Measurements from ENCODE around the gene NFIB.
A peak's percentile ranks its signal among the peaks of the same experiment; 100 is the strongest.

The NFIB gene

DNA sequence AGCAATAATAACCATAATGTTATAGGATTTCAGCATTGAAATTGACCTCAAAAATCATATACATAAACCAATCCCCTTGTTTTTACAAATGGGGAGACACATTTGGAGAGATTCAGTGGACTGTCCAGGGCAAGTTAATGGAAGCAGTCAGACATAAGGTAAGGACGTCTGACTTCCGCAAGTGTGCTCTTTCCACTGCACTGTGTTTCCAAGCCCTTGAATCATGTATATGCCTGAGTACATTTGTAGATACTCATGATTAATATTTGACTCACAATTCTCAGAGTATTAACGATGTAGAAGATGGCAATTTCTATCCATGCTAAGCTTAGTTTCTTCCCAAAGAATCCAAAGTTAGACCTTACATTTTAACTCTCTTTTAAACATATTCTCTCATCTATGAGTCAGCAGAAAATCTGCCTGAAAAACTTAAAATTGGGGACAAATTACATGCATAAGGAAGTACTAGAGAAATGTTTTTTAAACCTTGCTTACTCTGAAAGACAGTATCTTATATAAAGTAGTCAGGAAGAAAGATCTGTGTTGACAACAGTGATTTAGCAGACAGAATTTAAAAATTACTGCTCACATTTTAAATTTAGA is 165.3 kb downstream of the NFIB start:
- no peak for DNase-seq

DNA sequence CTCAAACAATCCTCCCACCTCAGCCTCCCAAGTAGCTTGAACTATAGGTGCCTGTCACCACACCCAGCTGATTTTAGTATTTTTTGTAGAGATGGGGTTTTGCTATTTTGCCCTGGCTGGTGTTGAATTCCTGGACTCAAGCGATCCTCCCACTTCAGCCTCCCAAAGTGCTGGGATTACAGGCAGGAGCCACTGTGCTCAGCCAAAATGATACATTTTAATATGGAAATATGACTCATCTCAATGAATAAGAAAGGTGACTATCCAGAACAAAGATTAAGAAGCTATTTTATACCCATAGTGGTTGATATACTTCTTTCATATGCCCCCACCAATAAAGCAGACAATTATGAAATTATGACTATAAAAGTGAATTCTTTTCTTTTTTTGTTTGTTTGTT is 166.2 kb downstream of the NFIB start:
- DNase-seq, result no peak

DNA sequence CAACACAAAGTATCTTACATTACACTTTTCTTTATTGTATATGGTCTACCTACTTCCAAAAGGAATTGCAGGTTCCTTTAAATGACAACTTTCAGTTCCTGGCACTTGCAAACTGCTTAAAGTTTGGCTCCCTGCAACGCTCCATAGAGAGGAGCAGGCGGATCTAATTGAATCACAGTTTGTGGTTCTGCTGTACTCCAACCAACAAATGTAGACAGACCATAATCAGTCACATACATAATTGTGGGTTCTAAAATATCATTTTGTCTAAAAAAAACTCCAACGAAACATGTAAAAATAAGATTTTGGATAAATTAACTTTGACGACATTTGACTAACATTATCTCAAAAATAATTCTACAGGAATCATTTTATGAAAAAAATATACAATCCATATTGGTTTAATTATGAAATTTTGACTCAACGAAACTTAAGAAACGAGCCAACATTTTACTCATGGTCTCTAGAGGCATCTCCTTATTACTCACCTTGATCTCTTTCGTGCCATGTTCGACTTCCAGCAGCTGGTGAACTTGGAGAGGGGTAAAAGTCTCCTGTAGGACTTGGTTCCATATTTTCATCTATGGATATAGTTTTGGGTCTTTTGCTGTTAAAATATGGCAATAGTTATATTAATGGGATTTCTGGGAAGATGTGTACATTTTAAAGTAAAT is 167.6 kb downstream of the NFIB start:
- no peak for DNase-seq

DNA sequence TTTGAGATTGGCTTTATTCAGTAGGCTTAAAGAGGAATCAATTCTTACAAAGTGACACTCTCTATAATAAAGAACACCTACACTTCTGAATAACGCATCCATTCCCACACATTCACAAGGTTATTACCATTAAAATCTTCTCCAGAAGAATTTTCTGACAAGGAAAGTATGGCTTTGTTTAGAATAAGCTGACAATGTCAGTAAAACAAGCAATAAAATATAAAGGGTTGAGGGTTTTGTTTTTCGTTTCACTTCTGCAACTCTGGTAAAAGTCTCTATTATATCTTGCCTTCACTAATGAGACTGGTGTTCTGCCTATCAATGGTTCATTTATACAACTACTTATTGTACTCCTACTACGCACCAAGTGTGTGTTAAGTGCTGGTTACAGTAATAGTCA is 169.7 kb downstream of the NFIB start:
- DNase-seq, result no peak

- no peak for DNase-seq
Measured at GRCh38 chr9:14141699-14142098, 172.2 kb downstream of the NFIB start.

- DNase-seq, result no peak
Measured at GRCh38 chr9:14140096-14140697, 173.7 kb downstream of the NFIB start.

GRCh38 chr9:14139287-14139686 is 174.7 kb downstream of the NFIB start:
- DNase-seq, result no peak

GRCh38 chr9:14136646-14137370 is 177.1 kb downstream of the NFIB start:
- no peak for DNase-seq

- DNase-seq, result no peak
Measured at GRCh38 chr9:14136047-14136635, 177.8 kb downstream of the NFIB start.

GRCh38 chr9:14135421-14135820 is 178.5 kb downstream of the NFIB start:
- no peak for DNase-seq

GRCh38 chr9:14133394-14133793 is 180.5 kb downstream of the NFIB start:
- DNase-seq, result no peak

DNA sequence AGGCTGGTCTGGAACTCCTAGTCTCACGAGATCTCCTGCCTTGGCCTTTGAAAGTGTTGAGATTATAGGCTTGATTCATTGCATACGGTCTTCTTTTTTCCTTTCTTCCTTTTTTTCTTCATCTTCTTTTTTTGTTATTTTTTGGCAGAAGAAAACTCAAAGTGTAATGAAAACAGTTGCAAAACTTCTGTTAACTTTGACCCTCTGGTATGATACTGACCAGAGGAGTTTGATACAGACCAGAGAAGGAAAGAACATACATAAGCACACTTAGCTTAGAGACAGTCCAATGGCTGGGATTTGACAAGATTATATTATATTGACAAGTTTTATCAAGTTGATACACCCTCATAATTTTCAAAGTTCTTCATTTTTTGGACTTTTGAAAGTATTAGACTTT is 181.2 kb downstream of the NFIB start:
- no peak for DNase-seq

DNA sequence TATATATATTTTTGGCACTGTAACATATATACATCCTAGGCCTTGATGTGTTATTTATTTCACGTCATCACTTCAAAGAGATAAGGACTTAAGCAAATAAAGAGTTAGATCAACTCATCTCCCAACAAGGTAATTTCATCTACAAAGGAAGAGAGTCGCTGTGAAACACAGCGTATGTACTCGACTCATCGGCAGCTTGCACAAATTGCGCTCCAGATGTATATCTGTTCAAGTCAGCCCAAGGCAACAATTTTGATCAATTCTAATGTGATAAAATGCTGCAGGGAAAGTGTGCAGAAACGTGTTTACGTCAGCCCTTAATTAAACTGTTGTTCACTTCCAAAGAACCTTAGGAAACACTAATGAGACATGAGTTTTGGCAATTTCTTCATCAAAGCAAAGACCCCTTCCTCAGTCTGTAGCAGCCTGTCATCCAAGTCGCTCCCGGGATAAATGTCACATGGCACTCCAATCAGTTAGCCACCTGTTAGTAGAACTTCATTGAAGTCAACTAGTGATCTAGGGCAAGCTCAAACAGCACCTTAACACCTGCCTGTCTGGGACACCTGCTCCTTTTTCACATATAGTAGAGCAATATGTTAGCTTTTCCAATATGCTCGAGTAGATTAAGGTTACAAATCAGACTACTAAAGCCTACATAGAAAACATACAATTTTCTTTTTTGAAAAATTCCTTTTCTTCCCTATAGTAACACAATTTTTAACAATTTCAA is 182.4 kb downstream of the NFIB start:
- DNase-seq, result no peak

- DNase-seq, result no peak
Measured at GRCh38 chr9:14127656-14128055, 186.3 kb downstream of the NFIB start.

- no peak for DNase-seq
Measured at GRCh38 chr9:14119694-14120514, 194.0 kb downstream of the NFIB start.

GRCh38 chr9:14112226-14112625 is 201.7 kb downstream of the NFIB start:
- DNase-seq, result no peak

DNA sequence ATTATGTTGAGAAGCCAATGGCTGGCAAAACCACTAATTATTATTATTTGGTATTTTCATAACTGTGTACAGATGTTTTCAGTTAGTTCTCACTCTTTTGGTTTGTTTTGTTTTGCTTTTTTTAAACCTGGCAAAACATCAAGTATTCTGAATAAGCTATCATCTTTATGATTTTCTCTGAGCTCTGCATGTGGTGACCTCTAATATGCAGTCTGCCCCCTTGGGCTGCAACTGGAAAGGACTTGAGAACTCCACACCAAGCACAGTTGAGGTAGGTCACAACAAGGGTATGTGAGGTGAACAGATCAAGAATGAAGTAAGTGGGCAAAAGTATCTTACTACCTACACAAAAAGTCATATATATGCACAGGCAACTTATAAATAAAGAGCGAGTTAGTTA is 202.2 kb downstream of the NFIB start:
- DNase-seq, result no peak

DNA sequence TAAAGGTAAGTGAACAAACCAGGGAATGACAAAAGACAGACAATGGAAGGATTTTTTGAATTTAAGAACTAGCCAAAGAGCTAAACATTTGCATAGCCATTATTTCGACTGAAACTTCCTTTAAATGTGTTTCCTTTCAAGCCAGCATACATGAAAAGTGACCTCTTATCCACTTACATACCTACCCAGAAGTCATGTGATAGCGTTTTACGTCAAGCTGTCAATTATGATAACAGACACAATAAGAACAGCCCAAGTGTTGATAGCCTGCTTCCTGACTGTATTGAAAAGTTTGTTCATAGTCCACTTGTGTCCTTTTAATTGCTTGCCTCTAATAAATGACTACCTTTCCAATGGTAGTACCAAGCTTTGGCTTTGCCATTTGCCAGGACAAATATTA is 206.0 kb downstream of the NFIB start:
- DNase-seq, result no peak

GRCh38 chr9:14107495-14107894 is 206.4 kb downstream of the NFIB start:
- DNase-seq, result no peak

- DNase-seq, result no peak
Measured at GRCh38 chr9:14106699-14107098, 207.2 kb downstream of the NFIB start.

GRCh38 chr9:14104496-14104895 is 209.4 kb downstream of the NFIB start:
- peak; percentile 17 for DNase-seq

Data from right kidney (tissue), 1 donor.